GM21576 (cell line): ENCODE data around the gene GRAMD4.

Experiments used
- ATAC-seq: cut with Tn5 transposase; IDR thresholded peaks from one replicate; pipeline ENCODE4 v1.9.1; 2021; ENCODE audit warnings: mild to moderate bottlenecking, moderate library complexity; ENCODE audit not compliant: unreplicated experiment

GRAMD4 gene

DNA sequence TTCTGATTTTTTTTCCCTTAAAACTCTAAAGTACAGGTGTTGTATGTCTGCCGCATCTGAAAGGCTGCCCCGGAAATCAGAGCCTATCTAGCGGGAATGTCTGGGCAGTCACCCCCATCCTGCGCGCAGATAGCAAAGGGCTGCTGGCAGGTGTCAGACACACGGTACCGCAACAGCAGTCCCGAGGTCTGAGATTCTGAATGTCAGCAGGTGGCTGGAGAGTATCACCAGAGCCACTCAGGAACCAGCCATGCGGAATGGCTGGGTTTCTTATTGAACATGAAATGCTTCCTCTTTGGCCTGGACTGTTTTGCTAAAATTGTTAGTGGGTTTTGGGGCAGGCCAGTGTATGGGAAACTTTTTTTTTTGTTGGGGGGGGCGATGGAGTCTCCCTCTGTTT, 64.5 kb downstream of the GRAMD4 start:
- peak; percentile 82 for ATAC-seq

DNA sequence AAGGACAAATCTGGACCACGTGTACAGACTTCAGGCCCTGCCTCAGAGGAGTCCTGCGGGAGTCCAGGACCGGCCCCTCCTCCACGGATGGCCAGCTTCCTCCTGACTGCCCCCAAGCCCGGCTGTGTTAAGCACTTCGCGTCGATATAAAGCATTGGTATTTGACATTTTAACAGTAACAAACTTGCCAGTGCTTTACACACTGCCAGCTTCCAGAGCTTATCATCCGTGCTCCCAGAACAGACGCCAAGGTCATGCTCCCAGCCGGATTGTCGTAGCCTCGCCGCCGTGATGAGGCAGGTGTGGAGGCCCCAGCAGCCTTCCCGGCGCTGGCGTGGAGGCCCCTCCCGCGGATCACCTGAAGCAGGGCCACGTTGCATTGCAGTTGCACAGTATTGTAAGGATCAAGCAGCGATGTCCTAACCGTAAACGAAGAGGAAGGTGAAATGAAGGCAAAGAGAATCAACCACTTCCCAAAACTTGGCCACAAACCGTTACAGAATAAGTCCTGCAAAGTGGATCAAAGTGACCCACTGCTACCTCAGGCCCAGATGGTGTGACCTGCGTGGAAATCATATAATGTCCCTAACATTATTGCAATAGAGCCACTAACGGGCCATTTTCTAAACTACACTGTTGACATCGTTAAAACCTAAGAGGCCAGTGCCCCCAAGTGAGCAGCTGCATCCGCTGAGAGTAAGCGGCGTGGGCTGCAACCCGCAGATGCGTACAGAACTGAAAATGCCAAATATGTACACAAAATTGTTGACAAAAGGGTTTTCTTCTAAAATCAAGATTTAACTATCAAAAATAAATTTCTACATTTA, 66.2 kb downstream of the GRAMD4 start:
- no peak for ATAC-seq

DNA sequence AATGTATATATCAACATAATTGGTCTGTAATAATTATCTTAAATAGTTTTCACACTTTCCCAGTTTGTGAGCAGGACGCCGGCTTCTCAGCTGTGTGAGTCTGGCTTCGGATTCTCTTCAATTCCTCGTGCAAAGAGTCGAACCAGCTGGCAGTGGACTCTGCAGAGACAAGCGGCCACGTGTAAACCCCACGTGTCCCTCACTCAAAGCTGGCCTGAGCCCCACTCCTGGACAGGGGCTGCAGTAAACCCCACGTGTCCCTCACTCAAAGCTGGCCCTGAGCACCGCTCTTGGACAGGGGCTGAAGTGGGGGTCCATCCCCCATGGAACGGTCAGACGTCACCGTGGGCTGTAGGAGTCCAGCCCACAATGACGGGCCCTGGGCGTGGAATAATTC, 66.9 kb downstream of the GRAMD4 start:
- no peak for ATAC-seq

DNA sequence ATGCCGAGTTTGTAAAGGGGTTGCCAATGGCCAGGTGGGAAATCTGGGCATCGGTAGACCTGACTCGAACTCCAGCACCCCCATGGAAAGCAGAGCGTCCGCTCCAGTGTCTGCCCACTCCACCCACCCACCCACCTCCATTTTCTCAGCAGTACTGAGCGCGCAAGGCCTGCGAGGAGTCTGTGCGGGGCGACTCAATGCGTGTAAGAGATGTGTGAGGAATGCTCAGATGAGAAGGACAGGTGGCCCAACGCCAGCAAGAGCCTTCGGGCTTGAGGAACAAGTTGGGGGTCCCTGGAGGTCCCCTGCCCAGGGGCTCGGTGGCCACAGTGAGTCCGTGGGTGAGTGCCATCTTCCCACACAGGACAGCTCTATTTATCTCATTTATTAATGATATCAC, 67.3 kb downstream of the GRAMD4 start:
- no peak for ATAC-seq

DNA sequence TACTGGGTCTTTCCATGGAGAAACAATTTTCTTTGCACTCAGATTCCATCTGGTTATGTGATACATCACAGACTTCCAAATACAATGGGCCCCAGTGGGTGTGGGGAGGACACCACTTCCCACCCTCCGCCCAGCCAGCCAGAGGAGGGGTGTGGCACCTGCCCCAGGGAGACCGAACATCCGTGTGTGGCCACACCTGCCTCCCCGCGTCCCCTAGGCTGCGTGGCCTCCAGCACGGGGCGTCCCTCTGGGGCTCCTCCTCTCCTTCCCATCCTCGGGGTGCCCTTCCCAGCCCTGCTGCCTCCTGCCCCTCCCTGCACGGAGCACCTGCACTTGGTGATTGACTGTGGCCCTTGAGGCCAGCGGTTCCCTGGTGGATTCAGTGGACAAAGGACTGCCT, 68.8 kb downstream of the GRAMD4 start:
- no peak for ATAC-seq

DNA sequence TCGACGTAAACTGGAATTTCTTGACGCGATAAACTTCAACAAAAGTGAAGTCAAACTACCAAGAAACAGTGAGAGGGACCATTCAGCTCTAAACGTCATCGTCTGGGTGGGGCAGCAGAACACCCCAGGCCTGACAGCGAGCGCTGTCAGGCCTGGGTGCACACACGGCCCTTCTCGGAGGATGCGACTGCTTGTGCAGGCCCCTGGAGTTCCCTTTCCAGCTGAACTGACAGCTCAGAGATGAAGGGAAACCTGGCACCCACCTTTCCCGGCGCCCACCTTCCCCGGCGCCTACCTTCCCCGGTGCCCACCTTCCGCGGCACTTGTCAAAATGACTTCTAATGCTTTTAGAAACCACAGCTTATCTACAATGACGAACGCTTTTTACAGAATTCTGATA, 70.0 kb downstream of the GRAMD4 start:
- ATAC-seq: no peak

DNA sequence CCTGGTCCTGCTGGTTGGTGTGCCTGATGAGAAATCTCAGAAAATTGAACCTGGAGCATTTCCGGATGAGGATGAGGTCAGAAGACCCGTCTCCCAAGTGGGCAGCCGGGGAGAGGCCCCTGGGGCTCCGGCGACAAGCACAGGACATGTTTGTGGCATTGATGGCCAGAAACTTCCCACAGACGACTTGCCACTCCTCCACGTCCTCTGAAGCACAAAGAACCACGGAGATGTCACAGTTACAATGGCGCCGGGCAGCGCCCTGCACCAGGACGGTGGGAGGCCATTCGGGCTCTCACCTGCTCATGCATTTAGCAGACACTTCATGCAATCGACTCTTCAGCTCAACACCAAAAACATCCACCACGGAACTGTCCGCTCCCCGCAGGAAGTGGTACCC, 71.4 kb downstream of the GRAMD4 start:
- ATAC-seq: no peak

DNA sequence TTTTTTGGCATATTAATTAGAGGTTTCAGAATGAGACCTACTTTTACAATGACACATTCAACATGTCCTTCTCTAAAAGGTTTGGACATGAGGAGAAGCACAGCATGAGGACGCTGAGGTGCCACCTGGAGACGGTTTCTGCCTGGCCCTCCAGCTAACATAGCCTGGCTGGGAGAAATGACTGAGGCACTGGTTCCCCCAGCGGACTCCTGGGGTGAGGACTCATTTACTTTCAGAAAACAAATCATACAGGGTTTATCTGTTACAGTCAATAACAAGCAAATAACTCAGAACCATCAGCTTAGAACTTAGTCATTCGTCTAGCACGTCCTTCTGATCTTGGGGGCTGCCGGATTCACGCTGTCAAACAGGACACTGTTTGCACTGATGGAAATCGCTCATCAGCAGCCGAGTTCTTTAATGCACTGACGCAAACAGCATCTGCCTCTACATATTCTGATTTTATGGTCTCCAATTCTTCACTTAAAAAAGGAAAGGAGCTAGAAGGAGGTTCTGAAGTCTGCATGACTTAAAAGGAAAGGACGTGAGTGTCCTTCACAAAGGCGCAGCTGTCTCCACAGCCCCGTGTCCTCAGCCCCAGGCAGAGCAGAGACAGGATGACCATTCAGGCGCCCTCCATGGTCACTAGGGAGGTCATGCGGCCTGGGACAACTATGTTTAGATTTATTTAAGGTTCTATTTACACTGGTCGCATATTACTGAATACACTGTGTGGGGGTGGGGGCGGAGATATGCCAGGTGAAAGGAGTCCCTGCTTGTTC, 73.6 kb downstream of the GRAMD4 start:
- ATAC-seq: no peak

DNA sequence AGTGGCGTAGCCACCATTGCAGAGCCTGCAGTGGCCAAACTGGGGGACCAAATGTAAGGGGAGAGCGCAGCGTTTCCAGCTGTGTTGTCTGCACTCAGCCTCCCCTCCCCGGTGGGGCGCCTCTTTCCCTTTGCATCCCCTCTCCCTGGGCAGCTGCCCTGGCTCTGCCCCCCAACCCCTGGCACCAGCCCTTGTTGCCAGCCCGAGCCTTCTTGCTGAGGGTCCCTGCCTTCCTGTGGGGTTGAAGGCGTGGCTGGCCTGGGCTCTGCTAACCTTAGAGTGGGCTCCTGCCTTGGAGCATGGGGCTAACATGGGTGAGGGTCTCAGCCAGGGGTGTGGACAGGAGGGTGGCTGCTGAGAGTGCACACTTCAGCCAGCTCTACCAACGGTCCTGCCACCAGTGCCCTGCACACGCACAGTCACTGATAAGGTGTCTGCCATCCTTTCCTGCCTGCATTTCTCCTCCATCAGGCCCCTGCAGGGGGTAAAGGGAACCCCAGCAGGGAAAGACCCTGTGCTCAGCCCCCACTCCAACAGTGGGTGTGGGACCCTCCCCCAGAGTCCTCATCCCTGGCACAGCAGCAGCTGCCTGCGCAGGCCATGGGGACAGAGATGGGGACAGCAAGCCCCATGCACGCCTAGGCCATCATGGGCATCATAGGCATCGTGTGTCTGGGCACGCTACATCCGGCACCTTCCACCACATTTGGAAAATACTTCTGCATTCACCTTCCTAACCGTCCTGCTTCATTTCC, 74.4 kb downstream of the GRAMD4 start:
- ATAC-seq: no peak

DNA sequence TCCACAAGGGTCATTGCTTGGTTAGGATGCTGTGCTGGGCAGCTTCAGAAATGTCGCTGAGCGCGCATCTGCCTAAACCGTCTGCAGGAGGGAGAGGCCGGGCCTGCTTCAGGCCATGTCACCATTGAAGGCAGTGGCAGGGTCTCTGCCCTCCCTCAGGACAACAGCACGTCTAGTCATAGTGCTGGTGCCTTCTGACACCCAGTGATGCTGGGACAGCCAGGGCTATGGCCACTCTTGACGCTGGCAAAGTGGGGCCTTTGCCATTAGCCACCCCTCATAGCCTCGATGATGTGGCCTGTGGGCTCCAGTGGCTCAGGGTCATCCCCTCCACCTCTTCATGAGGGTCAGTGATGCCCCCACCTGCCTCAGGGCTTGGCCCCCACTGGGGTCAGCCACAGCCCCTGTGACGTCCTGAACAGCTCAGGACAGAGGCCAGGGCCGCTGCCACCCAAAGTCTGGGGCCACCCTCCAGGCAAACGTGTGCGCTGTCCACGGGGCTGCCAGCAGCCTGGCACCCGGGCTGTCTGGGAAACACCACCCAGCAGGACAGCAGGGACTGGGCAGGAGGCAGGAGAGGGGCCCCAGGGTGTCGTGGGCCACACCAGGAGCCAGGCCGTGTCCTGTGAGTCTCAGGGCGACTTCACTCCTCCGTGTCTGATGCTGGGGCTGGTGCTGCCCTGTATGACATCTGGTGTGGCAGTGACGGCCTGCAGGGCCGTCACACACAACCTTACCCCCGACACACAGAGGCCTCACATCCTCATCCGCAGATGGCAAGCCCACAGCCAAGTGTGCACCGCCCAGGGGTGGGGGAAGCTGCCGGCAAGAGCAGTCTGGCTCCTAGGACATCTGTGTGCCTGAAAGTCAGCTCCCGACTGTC, 75.4 kb downstream of the GRAMD4 start:
- ATAC-seq: no peak

DNA sequence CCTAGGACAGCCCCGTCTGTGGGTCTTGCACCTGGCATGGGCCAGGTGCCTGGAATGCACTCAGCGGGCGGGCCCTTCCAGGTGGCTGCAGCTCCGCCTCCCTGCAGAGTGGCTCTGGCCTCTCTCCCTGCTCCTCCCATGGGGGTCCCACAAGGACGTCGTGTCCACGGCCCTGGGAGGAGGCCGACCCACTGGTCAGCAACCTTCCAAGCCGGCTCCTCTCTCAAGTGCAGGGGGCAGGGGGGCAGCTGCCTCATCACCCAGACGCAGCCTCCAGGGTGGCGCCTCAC, 76.0 kb downstream of the GRAMD4 start:
- ATAC-seq: no peak

DNA sequence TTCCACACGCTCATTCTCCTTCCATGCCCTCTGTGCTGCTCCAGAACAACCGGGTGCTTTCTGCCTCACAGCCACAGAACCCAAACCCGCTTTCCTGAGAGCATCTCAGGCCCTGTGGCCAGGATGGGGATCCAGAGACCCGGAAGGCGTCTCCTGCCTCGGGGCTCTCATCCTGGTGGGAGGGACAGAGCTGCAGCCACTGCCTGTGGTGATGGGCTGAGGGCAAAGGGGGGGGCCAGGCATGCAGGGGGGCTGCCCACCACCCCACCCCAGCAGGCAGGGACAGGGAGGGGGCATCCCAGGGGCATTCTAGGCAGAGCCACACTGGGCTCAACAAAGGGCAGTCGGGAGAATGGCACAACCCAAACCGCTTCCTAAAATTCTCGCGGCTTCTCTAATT, 76.4 kb downstream of the GRAMD4 start:
- ATAC-seq: no peak

DNA sequence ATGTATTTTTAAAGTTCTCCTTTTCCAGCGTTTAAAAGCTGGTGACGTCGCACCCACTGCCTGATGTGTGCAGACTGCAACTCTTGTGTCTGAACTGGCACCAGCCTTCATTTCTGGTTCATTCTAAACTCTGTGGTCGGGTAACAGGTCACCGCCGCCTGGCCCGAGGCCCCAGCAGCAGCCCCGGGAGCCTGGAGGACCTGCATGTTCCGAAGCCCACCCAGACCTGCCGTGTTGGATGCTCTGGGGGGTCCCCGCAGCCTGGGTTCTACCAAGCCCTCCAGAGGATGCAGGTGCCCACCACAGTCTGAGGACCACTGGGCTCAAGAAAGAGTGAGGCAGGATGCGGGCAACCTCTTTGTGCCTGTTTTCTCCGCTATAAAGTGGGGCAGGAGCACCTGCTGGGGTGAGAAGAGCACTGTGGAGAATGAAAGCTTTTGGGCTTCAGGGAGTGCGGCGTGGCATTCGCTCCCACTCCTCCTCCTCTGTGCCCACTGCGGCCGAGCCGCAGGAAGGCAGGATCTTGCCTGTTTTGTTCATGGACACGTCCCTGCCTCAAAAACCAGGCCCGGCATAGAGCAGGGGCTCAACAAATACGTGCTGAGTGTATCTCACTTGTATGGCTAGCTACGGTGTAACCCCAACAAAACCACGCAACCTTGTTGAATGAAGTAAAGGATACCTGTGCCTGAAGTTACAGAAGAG, 77.8 kb downstream of the GRAMD4 start:
- ATAC-seq: no peak

DNA sequence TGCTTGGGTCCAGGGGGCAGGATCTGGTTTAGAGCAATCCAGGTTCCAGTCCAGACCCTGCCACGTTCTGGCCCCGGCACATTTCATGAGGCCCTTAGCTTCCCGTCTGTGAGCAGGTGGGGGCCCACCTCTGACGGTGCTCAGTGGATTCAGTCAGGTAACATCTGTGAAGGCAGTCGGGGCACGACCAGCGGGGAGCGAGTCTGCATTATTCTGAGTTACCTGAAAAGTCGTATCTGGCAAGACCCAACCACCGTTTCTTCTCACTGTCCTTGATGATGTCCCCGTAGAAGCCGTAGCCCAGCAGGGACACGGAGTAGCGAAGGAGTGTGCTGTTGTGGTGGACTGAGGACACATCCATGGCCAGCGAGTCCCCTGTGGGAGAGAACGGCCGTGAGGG, 78.9 kb downstream of the GRAMD4 start:
- no peak for ATAC-seq

DNA sequence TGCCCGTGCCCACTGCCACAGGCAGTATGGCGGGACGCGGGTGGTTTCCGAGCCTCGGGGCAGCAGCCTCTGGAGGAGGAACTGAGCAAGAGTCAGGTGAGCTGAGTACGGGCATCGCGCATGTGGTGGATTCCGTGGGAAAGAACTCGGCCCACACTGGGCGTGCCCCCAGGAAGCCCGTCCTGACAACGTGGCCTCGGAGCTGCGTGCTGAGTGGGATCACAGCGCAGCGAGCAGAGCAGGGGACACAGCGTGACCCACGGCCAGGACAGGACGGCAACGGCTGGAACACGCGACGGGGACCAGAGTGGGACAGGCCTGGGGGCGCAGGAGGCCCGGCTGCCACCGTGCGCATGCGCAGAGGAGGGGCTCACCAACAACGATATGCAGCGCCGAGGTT, 81.1 kb downstream of the GRAMD4 start:
- ATAC-seq: no peak

DNA sequence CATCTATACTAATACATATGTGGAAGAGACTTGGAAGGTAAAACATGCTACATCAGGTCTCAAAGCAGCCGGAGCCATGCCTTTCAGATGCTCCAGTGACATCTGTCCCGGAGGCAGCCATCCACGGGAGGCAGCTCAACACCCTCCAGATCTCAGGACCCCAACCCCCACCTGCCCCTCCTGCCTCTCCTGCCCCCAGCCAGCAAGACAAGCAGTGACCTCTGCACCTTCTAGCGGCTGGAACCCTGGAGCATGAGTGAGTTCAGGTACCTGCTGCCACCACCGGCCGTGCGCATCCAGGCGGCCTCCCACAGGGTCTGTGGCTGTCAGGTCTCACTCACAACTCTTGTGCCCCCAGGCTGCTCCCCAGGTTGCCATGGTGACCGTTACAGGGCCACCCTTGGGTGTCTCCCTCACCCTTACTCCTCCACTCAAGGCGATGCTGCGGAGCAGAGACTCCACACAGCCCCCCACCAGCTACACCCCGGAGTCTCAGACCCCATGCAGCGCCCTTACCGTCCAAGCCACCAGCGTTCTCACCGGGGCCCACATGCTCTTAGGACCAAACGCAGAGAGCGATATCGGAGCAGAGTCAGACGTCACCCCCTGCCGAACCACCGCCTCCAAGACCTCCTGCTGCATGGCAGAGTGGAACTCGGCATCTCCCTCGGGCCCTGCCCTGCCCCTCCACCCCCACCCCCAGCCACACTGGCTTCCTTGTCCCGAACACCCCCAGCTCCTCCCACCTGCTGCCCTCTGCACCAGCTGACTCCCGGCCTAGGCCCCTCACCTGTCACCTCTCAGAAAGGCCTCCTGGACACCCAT, 83.2 kb downstream of the GRAMD4 start:
- ATAC-seq: no peak

DNA sequence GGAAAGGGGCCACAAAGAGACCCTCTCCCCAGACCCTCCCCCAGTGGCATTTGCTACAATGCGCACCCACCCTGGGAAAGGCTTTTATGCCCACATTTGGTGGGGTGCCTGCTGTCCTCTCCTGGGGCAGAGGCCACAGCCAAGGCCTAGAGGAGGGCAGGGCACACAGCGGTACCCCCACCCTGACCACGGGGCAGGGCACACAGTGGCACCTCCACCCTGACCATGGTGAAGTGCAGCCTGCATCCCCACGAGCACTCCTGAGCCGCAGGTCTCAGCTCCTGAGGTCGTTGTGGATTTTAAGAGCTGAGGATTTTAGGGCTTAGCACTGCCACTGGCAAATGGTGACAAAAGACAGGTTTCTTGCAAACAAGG, 83.8 kb downstream of the GRAMD4 start:
- no peak for ATAC-seq

DNA sequence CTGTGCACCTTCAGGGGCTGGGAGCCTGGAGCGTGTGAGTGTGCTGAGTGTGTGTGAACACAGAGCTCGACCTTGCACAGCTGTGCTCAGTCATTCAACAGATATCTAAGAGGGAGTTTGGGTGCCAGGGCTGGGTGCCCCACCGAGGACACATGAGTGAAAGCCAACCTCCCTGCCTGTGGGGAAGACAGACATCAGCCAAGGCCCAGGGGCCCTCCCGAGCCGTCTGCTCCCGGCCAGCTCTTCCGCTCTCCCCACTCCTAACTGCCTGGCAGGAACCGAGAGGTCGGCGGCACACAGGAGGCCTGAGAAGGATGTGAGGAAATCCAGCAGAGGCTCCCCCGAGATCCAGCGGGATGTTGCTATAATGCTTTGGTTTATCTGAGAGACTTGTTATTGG, 85.9 kb downstream of the GRAMD4 start:
- no peak for ATAC-seq

DNA sequence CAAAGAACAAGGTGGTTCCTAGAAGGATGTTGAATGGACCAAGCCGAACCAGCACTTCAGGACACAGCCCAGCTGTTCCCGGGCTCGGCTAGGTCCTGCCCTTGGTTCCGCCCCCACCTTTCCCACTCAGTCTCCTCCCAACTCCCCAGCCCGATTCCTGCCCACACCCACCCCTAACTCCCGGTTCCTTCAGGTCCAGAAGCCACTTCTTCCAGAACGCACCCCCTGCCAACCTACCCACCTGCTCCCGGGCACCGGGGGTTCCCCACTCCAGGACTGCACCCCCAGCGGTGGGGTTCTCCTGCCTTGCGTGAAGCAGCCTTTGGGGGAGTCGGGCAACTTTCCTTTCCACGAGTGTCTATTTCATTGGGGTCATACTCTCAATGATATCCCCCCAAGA, 87.1 kb downstream of the GRAMD4 start:
- ATAC-seq: no peak
